ENCODE data around the gene MTO1. TPM values are rescaled to one million over a fixed set of nuclear protein-coding genes. Genes with fewer than 3 reads are reported as not detected.

The MTO1 gene
- total and polyA plus RNA-seq, 8 donors = 18.9 to 40.7 (median 33.4) TPM

DNA sequence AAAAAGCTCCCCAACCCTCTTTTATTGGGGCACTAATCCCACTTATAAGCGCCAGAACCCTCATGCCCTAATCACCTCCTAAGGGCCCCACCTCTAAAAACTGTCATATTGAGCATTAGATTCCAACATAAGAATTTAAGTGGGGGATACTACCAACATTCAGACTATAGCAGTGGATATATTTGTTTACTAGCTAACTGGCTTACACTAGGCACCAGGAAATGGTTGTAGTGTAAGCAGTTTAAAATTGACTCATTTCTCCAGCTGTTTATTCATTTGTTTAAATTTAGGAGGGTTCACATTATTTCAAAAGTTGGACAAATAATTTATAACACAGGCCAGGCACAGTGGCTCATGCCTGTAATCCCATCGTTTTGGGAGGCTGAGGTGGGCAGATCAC lies 22.9 kb downstream of the MTO1 start:
- DNase-seq = no peak
- H3K36me3 ChIP-seq = peaks cover 0 to 100% of the 10 kb centered on the region in 2 donors
- intact Hi-C loops (cut with DNase I) = no loop called here
- no peaks in the 10 kb centered on the region for H3K4me1 ChIP-seq
- no peaks in the 10 kb centered on the region for H3K27me3 ChIP-seq
- no peak overlapping the region for H3K4me3 ChIP-seq
- ATAC-seq = no peak
- no peak overlapping the region for H3K27ac ChIP-seq
- TF ChIP-seq, protein P1, sequence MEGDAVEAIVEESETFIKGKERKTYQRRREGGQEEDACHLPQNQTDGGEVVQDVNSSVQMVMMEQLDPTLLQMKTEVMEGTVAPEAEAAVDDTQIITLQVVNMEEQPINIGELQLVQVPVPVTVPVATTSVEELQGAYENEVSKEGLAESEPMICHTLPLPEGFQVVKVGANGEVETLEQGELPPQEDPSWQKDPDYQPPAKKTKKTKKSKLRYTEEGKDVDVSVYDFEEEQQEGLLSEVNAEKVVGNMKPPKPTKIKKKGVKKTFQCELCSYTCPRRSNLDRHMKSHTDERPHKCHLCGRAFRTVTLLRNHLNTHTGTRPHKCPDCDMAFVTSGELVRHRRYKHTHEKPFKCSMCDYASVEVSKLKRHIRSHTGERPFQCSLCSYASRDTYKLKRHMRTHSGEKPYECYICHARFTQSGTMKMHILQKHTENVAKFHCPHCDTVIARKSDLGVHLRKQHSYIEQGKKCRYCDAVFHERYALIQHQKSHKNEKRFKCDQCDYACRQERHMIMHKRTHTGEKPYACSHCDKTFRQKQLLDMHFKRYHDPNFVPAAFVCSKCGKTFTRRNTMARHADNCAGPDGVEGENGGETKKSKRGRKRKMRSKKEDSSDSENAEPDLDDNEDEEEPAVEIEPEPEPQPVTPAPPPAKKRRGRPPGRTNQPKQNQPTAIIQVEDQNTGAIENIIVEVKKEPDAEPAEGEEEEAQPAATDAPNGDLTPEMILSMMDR (IDR thresholded peaks at IDR 0.05) = no peak
- no peaks in the 10 kb centered on the region for H3K9me3 ChIP-seq

- no peak overlapping the region for H3K4me3 ChIP-seq
- ATAC-seq (no peak), DNase-seq (no peak)
- H3K27me3 ChIP-seq = no peaks in the 10 kb centered on the region
- peaks cover 0 to 89% of the 10 kb centered on the region in 2 donors for H3K36me3 ChIP-seq
- no peak overlapping the region for H3K27ac ChIP-seq
- H3K4me1 ChIP-seq = no peaks in the 10 kb centered on the region
- TF ChIP-seq, protein P1 (IDR thresholded peaks at IDR 0.05) = no peak
- H3K9me3 ChIP-seq = no peaks in the 10 kb centered on the region
- intact Hi-C loops (cut with DNase I) = no loop called here
Observed at GRCh38 chr6:73487473-73487872, 25.9 kb downstream of the MTO1 start.

- Histone ChIP-seq H3K4me3 (no peak overlapping the region), H3K27ac (no peak overlapping the region), H3K36me3 (peaks cover 0 to 87% of the 10 kb centered on the region in 2 donors), H3K9me3 (no peaks in the 10 kb centered on the region), H3K27me3 (no peaks in the 10 kb centered on the region), H3K4me1 (no peaks in the 10 kb centered on the region)
- ATAC-seq = peak; percentile 13
- TF ChIP-seq, protein P1 (IDR thresholded peaks at IDR 0.05) = no peak
- intact Hi-C loops (cut with DNase I) = no loop called here
- DNase-seq = no peak
Observed at GRCh38 chr6:73491377-73491776, 29.8 kb downstream of the MTO1 start.

DNA sequence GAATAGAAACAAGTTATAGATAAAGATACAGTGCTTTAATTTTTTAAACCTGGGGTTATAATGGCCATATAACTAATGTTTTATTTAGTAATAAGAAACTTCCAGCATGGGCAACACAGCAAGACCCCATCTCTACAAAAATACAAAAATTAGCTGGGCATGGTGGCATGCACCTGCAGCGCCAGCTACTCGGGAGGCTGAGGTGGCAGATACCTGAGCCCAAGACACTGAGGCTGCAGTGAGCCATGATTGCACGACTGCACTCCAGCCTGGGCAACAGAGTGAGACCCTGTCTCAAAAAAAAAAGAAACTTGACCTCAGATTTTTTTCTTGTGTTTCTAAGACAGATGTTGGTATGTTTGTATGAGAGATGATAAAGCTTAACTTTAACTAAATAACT lies 36.4 kb downstream of the MTO1 start:
- ATAC-seq (no peak), DNase-seq (no peak)
- Histone ChIP-seq H3K36me3 (peaks cover 0 to 98% of the 10 kb centered on the region in 2 donors), H3K27ac (no peak overlapping the region), H3K27me3 (no peaks in the 10 kb centered on the region), H3K9me3 (no peaks in the 10 kb centered on the region), H3K4me1 (no peaks in the 10 kb centered on the region), H3K4me3 (no peak overlapping the region)
- intact Hi-C loops (cut with DNase I) = no loop called here
- TF ChIP-seq, protein P1 (IDR thresholded peaks at IDR 0.05) = no peak

DNA sequence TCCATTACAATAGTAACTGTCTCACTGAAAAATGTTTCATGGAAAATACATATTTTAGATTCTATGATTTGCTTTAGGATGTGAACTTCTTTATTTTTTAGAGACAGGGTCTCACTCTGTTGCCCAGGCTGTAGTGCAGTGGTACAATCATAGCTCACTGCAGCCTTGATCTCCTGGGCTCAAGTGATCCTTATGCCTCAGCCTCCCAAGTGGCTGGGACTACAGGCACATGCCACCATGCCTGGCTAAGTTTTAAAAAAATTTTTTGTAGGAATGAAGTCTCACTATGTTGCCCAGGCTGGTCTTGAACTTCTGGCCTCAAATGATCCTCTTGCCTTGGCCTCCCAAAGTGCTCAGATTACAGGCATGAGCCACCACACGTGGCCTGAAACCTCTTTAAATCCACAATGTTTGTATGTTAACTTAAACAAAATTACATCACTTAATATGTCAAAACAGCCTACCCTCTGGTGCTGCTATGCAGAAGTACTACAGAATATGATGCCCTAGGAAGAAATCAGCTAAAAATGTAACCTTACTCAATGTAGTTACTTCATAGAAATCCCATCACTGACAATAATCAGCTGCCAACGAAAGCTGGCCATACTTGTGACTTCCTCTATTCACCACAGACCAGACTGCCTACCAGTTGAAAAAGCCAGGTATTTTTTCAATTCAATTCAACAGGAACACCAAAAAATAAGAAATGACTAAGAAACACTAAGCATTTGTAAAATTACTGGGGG lies 41.7 kb downstream of the MTO1 start:
- intact Hi-C loops (cut with DNase I) = no loop called here
- peaks cover 0 to 65% of the 10 kb centered on the region in 2 donors for H3K36me3 ChIP-seq
- H3K4me3 ChIP-seq = no peak overlapping the region
- no peaks in the 10 kb centered on the region for H3K4me1 ChIP-seq
- H3K9me3 ChIP-seq = peaks cover 0 to 2% of the 10 kb centered on the region in 2 donors
- DNase-seq (no peak), ATAC-seq (no peak)
- H3K27ac ChIP-seq = no peak overlapping the region
- H3K27me3 ChIP-seq = no peaks in the 10 kb centered on the region
- TF ChIP-seq, protein P1 (IDR thresholded peaks at IDR 0.05) = no peak
